Ishikawa (cell line): Measurements from ENCODE around the gene ZNF609.
A peak's percentile ranks its signal among the peaks of the same experiment; 100 is the strongest.

Experiments used
- CEBPB ChIP-seq: IDR thresholded peaks from 2 replicates; pipeline ENCODE4 v1.6.1; 2012
- CREB1 ChIP-seq: IDR thresholded peaks from 2 replicates; pipeline ENCODE4 v1.6.1; 2012; ENCODE audit warnings: low read depth
- EGR1 ChIP-seq: IDR thresholded peaks from 2 replicates; pipeline ENCODE4 v1.6.1; 2012
- EP300 ChIP-seq: IDR thresholded peaks from 2 replicates; pipeline ENCODE4 v1.6.1; 2012; ENCODE audit warnings: borderline replicate concordance
- FOXM1 ChIP-seq: IDR thresholded peaks from 2 replicates; pipeline ENCODE4 v1.6.1; 2012; ENCODE audit warnings: low read depth, borderline replicate concordance
- NFIC ChIP-seq: IDR thresholded peaks from 2 replicates; pipeline ENCODE4 v1.6.1; 2012
- RAD21 ChIP-seq: IDR thresholded peaks from 2 replicates; pipeline ENCODE4 v1.6.1; 2012; ENCODE audit warnings: low read depth
- TAF1 ChIP-seq: IDR thresholded peaks from 2 replicates; pipeline ENCODE4 v1.6.1; 2012; ENCODE audit warnings: low read depth, mild to moderate bottlenecking
- TCF12 ChIP-seq: IDR thresholded peaks from 2 replicates; pipeline ENCODE4 v1.6.1; 2012; ENCODE audit warnings: low read depth
- TEAD4 ChIP-seq: IDR thresholded peaks from 2 replicates; pipeline ENCODE4 v1.6.1; 2012
- YY1 ChIP-seq: IDR thresholded peaks from 2 replicates; pipeline ENCODE4 v1.6.1; 2012; ENCODE audit warnings: low read depth
- ZBTB7A ChIP-seq: IDR thresholded peaks from 2 replicates; pipeline ENCODE4 v1.6.1; 2012; ENCODE audit warnings: low read depth
- TF ChIP-seq, protein P1 (sequence below): IDR thresholded peaks from 2 replicates; pipeline ENCODE4 v1.6.1; 2012
- TF ChIP-seq, protein P2 (sequence below): IDR thresholded peaks from 2 replicates; pipeline ENCODE4 v1.6.1; 2012
- TF ChIP-seq, protein P3 (sequence below): IDR thresholded peaks from 2 replicates; pipeline ENCODE4 v1.6.1; 2012; ENCODE audit warnings: low read depth, mild to moderate bottlenecking

Gene ZNF609

DNA sequence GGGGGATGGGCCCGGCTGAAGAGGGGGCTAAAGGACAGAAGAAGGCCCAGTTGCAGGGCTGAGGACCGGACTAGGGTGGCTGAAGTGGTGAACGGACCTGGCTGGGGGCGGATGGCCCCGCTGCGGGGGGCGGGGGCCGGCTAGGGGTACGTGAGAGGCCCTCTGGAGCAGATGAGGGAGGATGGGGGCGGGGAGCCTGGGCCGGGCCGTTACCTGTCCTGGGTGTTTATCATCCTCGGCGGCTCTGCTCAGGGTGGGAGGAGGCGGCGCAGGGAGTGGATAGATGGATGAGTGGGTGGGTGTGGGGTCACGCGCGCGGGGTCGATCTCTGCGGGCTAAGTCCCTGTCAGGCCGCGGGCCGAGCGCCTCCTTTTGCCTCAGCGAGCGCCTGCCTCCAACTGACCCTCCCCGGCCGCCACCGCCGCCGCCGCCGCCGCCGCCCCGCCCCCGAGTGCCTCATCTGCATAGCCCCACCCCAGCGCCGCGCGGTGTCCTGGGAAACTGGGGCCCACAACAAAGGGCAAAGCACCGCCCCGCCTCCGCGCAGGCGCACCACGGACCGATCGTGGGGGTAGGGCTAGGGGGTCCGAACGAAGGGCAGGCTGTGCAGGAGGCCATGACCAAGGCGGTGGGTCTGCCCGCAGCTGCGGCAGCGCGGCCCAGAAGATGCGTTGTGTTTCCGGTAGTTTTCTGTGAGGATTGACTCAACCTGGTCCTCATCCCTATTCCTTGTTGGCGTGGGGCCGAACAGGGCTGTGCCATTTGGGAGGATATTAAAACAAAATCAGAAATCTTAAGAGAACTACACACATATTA is 242.6 kb downstream of the ZNF609 start:
- TF ChIP-seq ZBTB7A = peak; percentile 20; the same call in 1 of the 2 replicates
- 0 out of 2 replicates have a peak, but pooled peaks have one; percentile 20 for TF ChIP-seq EGR1
- TF ChIP-seq TAF1 = peak; percentile 63
- TF ChIP-seq, protein P1, sequence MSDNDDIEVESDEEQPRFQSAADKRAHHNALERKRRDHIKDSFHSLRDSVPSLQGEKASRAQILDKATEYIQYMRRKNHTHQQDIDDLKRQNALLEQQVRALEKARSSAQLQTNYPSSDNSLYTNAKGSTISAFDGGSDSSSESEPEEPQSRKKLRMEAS = peak; percentile 41; the same call in 1 of the 2 replicates
- TF ChIP-seq NFIC = no peak
- no peak for TF ChIP-seq CEBPB
- TF ChIP-seq YY1 = peak; percentile 70
- TF ChIP-seq EP300 = 0 out of 2 replicates have a peak, but pooled peaks have one; percentile 11

DNA sequence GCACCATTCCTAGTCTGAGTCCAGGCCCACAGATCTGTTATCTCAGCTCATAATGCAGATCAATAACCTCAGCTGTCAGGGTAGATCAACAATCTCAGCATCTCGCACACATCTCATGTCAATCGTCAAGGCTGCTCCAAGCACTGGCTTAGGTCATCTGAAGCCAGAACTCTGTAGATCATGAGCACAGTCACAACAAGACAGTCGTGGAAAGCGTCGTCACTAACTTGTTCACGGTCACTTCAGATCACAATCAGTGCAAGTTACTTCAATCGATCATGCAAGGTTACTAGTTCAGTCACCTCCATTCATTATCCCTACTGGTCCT is 243.2 kb downstream of the ZNF609 start:
- TF ChIP-seq, protein P2, sequence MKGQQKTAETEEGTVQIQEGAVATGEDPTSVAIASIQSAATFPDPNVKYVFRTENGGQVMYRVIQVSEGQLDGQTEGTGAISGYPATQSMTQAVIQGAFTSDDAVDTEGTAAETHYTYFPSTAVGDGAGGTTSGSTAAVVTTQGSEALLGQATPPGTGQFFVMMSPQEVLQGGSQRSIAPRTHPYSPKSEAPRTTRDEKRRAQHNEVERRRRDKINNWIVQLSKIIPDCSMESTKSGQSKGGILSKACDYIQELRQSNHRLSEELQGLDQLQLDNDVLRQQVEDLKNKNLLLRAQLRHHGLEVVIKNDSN = no peak
- TF ChIP-seq RAD21 (no peak), TAF1 (no peak), CREB1 (no peak), ZBTB7A (no peak), TCF12 (no peak), YY1 (no peak), CEBPB (no peak), TEAD4 (no peak), NFIC (no peak), EGR1 (no peak), EP300 (no peak), FOXM1 (no peak)
- TF ChIP-seq, protein P3, sequence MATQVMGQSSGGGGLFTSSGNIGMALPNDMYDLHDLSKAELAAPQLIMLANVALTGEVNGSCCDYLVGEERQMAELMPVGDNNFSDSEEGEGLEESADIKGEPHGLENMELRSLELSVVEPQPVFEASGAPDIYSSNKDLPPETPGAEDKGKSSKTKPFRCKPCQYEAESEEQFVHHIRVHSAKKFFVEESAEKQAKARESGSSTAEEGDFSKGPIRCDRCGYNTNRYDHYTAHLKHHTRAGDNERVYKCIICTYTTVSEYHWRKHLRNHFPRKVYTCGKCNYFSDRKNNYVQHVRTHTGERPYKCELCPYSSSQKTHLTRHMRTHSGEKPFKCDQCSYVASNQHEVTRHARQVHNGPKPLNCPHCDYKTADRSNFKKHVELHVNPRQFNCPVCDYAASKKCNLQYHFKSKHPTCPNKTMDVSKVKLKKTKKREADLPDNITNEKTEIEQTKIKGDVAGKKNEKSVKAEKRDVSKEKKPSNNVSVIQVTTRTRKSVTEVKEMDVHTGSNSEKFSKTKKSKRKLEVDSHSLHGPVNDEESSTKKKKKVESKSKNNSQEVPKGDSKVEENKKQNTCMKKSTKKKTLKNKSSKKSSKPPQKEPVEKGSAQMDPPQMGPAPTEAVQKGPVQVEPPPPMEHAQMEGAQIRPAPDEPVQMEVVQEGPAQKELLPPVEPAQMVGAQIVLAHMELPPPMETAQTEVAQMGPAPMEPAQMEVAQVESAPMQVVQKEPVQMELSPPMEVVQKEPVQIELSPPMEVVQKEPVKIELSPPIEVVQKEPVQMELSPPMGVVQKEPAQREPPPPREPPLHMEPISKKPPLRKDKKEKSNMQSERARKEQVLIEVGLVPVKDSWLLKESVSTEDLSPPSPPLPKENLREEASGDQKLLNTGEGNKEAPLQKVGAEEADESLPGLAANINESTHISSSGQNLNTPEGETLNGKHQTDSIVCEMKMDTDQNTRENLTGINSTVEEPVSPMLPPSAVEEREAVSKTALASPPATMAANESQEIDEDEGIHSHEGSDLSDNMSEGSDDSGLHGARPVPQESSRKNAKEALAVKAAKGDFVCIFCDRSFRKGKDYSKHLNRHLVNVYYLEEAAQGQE = no peak
- TF ChIP-seq, protein P1 = no peak

DNA sequence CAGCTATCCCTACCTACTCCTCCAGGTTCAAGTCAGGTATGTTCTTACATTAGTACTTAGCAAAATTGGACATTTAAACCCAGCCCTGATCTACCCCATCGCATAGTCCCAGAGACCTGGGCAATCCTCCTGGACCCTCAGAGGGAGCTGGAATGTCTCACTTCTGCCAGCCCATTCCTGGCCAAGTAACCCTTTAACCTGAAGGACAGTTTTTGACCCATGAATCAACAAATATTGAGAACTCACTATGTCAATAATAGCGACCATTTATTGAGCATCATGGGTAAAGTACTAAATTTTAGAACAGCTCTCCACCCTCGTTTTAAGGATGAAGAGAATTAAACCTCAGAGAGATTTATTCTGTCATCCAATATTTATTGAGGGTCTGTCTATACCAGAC is 244.6 kb downstream of the ZNF609 start:
- TF ChIP-seq CREB1 (no peak), EGR1 (no peak), YY1 (no peak), NFIC (no peak), TAF1 (no peak), TEAD4 (no peak), ZBTB7A (no peak), RAD21 (no peak), TCF12 (no peak), CEBPB (no peak), EP300 (no peak), FOXM1 (no peak)
- TF ChIP-seq, protein P3 = no peak
- TF ChIP-seq, protein P2 = no peak
- TF ChIP-seq, protein P1 = no peak

DNA sequence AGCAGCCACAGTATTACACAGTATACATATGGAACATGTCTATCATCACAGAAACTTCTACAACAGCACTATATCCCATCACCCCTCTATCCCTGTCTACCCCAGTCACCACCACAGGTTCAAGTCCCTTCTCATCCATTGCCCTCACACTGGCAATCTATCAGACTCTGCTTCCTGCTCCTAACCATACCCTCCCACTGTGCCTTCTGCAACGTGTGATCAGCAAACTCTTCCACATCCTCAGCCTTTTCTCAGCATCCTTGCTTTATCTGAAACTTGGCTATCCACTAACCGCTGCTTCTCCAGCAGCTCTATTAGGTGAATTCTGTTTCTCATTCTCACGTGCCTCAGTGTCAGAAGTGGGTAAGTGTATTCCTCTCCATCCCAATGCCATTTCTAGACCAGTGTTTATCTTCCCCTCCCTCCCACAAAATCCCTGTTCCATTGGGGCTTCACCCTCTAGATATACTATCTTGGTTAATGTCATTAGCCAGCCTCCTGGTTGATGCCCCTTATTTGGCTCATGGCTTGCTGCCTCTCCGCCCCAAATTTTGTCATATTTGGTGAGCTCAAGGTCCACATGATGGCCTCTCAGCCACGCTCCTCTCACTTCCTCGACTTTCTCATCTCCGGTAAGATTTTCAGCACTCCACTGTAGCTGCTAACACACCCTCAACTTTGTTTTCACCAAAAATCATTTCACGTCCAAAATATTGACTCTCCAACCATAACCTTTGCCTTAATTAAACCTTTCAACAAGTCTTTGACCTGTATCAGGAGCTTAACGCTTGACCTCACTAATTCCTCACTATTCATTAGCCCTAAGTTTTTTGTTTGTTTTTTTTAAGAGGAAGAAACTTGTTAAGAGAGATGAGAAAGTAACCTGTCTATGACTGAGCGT is 245.9 kb downstream of the ZNF609 start:
- TF ChIP-seq EP300 (no peak), TEAD4 (no peak), EGR1 (no peak), CEBPB (no peak), ZBTB7A (no peak), TAF1 (no peak), RAD21 (no peak), CREB1 (no peak), TCF12 (no peak), NFIC (no peak), YY1 (no peak)
- TF ChIP-seq, protein P2 = no peak
